SK-N-SH (cell line): ENCODE results near the gene MAOB. TPM values are rescaled to one million over a fixed set of nuclear protein-coding genes. Genes with fewer than 3 reads are reported as not detected.

Source experiments
- CTCF ChIA-PET: fragments of 300-600, 350-600 bp; formaldehyde crosslinking; extraction: SDS; loops from one replicate; lab custom pipeline; 2021; lab: Yijun Ruan, JAX
- POLR2A ChIA-PET: fragments of 350-600 bp; sonication (Branson Sonifier 250); formaldehyde crosslinking; extraction: SDS; loops from one replicate; lab custom pipeline; 2020; ENCODE audit warnings: antibody characterized with exemption, inconsistent platforms; lab: Yijun Ruan, JAX
- DNase-seq: peaks from one replicate; pipeline ENCODE4 v3.0.0; 2012
- H2AFZ ChIP-seq: fragments of 200-600 bp; sonication (generic); 2 replicates; pipeline ENCODE4 v1.8.1; 2016; ENCODE audit warnings: antibody characterized with exemption, mild to moderate bottlenecking, low read depth
- H3F3A ChIP-seq: fragments of 200-600 bp; sonication (generic); replicated peaks from 2 replicates; pipeline ENCODE3; 2016; ENCODE audit warnings: antibody characterized with exemption, mild to moderate bottlenecking; ENCODE audit not compliant: insufficient read depth
- H3K27ac ChIP-seq, 2 experiments: fragments of 200-500 bp in 1 of 2; fragments of 200-600 bp in 1 of 2; sonication (Bioruptor generic) in 1 of 2; sonication (generic), shearing (Covaris generic) in 1 of 2; 2 replicates each; pipeline versions ENCODE4 v1.5.1 to v1.6.1; 2014 to 2016; ENCODE audit warnings: low read depth in 2 of 2, inconsistent platforms in 1 of 2, low read length in 1 of 2, mild to moderate bottlenecking in 1 of 2, mixed read lengths in 1 of 2
- H3K27me3 ChIP-seq: fragments of 200-600 bp; sonication (generic), shearing (Covaris generic); 2 replicates; pipeline ENCODE4 v1.6.1; 2016; ENCODE audit warnings: mixed run types; ENCODE audit not compliant: insufficient read depth
- H3K36me3 ChIP-seq, 2 experiments: fragments of 200-500 bp in 1 of 2; fragments of 200-600 bp in 1 of 2; sonication (Bioruptor generic) in 1 of 2; sonication (generic) in 1 of 2; replicated peaks in 1 of 2; 2 replicates each; pipeline versions ENCODE3 to v1.5.1; 2014 to 2016; ENCODE audit warnings: low read length in 1 of 2, mild to moderate bottlenecking in 1 of 2; ENCODE audit not compliant: insufficient read depth in 2 of 2, control insufficient read depth in 1 of 2
- H3K4me1 ChIP-seq, 2 experiments: fragments of 200-500 bp in 1 of 2; fragments of 200-600 bp in 1 of 2; sonication (Bioruptor generic) in 1 of 2; sonication (generic), shearing (Covaris generic) in 1 of 2; 2 replicates each; pipeline versions ENCODE4 v1.5.1 to v1.6.1; 2014 to 2016; ENCODE audit warnings: low read depth in 1 of 2, low read length in 1 of 2, mixed run types in 1 of 2; ENCODE audit not compliant: insufficient read depth in 2 of 2, control insufficient read depth in 1 of 2
- H3K4me2 ChIP-seq: fragments of 200-600 bp; sonication (generic), shearing (Covaris generic); 2 replicates; pipeline ENCODE4 v1.6.1; 2017; ENCODE audit warnings: mixed run types
- H3K4me3 ChIP-seq, 2 experiments: fragments of 200-500 bp in 1 of 2; fragments of 200-600 bp in 1 of 2; sonication (Bioruptor generic) in 1 of 2; sonication (generic), shearing (Covaris generic) in 1 of 2; 2 replicates each; pipeline versions ENCODE4 v1.5.1 to v1.8.1; 2014 to 2016; ENCODE audit warnings: low read depth in 2 of 2, inconsistent platforms in 1 of 2, low read length in 1 of 2, mild to moderate bottlenecking in 1 of 2, mixed read lengths in 1 of 2, moderate library complexity in 1 of 2
- H3K79me2 ChIP-seq: fragments of 200-600 bp; sonication (generic); 2 replicates; pipeline ENCODE4 v1.8.1; 2017; ENCODE audit warnings: mild to moderate bottlenecking; ENCODE audit not compliant: insufficient read depth
- H3K9ac ChIP-seq: fragments of 200-600 bp; sonication (generic); 2 replicates; pipeline ENCODE4 v1.6.1; 2017; ENCODE audit warnings: mixed run types
- H3K9me2 ChIP-seq: fragments of 200-600 bp; sonication (generic); 2 replicates; pipeline ENCODE4 v1.6.1; 2017; ENCODE audit warnings: mixed run types
- H3K9me3 ChIP-seq: fragments of 200-600 bp; sonication (generic); 2 replicates; pipeline ENCODE4 v1.6.1; 2017; ENCODE audit warnings: mixed run types, mild to moderate bottlenecking, moderate library complexity
- H4K20me1 ChIP-seq: fragments of 200-600 bp; sonication (generic); 2 replicates; pipeline ENCODE4 v1.6.1; 2017; ENCODE audit warnings: mild to moderate bottlenecking, mixed run types; ENCODE audit not compliant: insufficient read depth
- CHD2 ChIP-seq: fragments of 150-350 bp; IDR thresholded peaks from 2 replicates; pipeline ENCODE4 v1.6.1; 2018; ENCODE audit warnings: low read length; ENCODE audit not compliant: partially characterized antibody
- CTCF ChIP-seq: fragments of 200-600 bp; sonication (generic); IDR thresholded peaks from 2 replicates; pipeline ENCODE4 v1.6.1; 2017; ENCODE audit warnings: antibody characterized with exemption, mild to moderate bottlenecking, moderate library complexity
- FOSL2 ChIP-seq: IDR thresholded peaks from 2 replicates; pipeline ENCODE4 v1.4.0; 2012; ENCODE audit warnings: low read depth, mild to moderate bottlenecking, moderate library complexity, borderline replicate concordance
- FOXM1 ChIP-seq: IDR thresholded peaks from 2 replicates; pipeline ENCODE4 v1.4.0; 2012; ENCODE audit warnings: low read depth, mild to moderate bottlenecking
- GABPA ChIP-seq: IDR thresholded peaks from 2 replicates; pipeline ENCODE4 v1.4.0; 2012; ENCODE audit warnings: low read depth, mild to moderate bottlenecking
- GATA2 ChIP-seq: sonication (generic); formaldehyde crosslinking; IDR thresholded peaks from 2 replicates; pipeline ENCODE4 v1.5.0; 2020; ENCODE audit warnings: mild to moderate bottlenecking, missing genetic modification reagents
- IRF3 ChIP-seq: fragments of 150-350 bp; IDR thresholded peaks from 2 replicates; pipeline ENCODE4 v1.6.1; 2016; ENCODE audit warnings: mild to moderate bottlenecking, low read depth, low read length
- POLR2AphosphoS5 ChIP-seq: IDR thresholded peaks from 2 replicates; pipeline ENCODE4 v1.6.1; 2012; ENCODE audit warnings: low read depth, low read length
- RFX5 ChIP-seq: IDR thresholded peaks from 2 replicates; pipeline ENCODE4 v1.6.1; 2012; ENCODE audit warnings: mild to moderate bottlenecking, improper control_type of control experiment, low read length
- SMC3 ChIP-seq: IDR thresholded peaks from 2 replicates; pipeline ENCODE4 v1.6.1; 2012; ENCODE audit warnings: low read depth, low read length, improper control_type of control experiment
- TAF1 ChIP-seq: IDR thresholded peaks from 2 replicates; pipeline ENCODE4 v1.6.1; 2012; ENCODE audit warnings: low read depth, mild to moderate bottlenecking, low read length, moderate library complexity, borderline replicate concordance
- TEAD4 ChIP-seq: IDR thresholded peaks from 2 replicates; pipeline ENCODE4 v1.4.0; 2012; ENCODE audit warnings: mild to moderate bottlenecking, borderline replicate concordance; ENCODE audit not compliant: insufficient read depth
- USF1 ChIP-seq: IDR thresholded peaks from 2 replicates; pipeline ENCODE4 v1.4.0; 2012; ENCODE audit warnings: low read depth, borderline replicate concordance
- YY1 ChIP-seq: IDR thresholded peaks from 2 replicates; pipeline ENCODE4 v1.4.0; 2012; ENCODE audit warnings: low read depth, mild to moderate bottlenecking
- WGBS: methylation state at CpG from one replicate; pipeline ENCODE4 v1.1.6; 2017; ENCODE audit warnings: low lambda C conversion rate; 5-methylcytosine and 5-hydroxymethylcytosine counted together
- polyA plus RNA-seq, 3 experiments: library from polyadenylated mRNA; depleted of rRNA; stranded (reverse); fragments of >200 nt; gene quantifications; 2 replicates each; pipeline ENCODE4 v1.2.3, GENCODE V29; 2012

MAOB gene
- polyA plus RNA-seq, 1 of the 3 experiments (the other 2 are of a cell fraction) = 0.92 TPM

- CTCF ChIA-PET = no interaction called here
- Histone ChIP-seq H3F3A (no peaks in the 10 kb centered on the region), H2AFZ (no peak overlapping the region), H3K9me2 (no peaks in the 10 kb centered on the region)
- TF ChIP-seq TAF1 (no peak), CHD2 (no peak), YY1 (no peak), FOXM1 (no peak), GATA2 (CRISPR knock-in tag) (no peak), USF1 (no peak), GABPA (no peak)
- TF ChIP-seq, all 33 proteins: peak for 0
- WGBS = 54% methylated on average over 6 of the region's 6 CpGs
- Histone ChIP-seq H3K4me3 (no peak overlapping the region), H3K36me3 (no peaks in the 10 kb centered on the region), H3K4me1 (peaks cover 0 to 3% of the 10 kb centered on the region in 2 experiments; a peak in 1 of 4 replicates), H3K9me3 (no peaks in the 10 kb centered on the region), H4K20me1 (no peaks in the 10 kb centered on the region), H3K27me3 (no peaks in the 10 kb centered on the region), H3K27ac (no peak overlapping the region), H3K9ac (no peak overlapping the region), H3K4me2 (no peak overlapping the region), H3K79me2 (no peaks in the 10 kb centered on the region)
- POLR2A ChIA-PET = no interaction called here
- DNase-seq = no peak
Measured at GRCh38 chrX:43853225-43853828, 28.9 kb downstream of the MAOB start.

- 26% methylated on average over 2 of the region's 2 CpGs for WGBS
Measured at GRCh38 chrX:43850629-43851028, 31.6 kb downstream of the MAOB start.

GRCh38 chrX:43849173-43849572, 33.1 kb downstream of the MAOB start:
- no peak overlapping the region for H3K4me2 ChIP-seq
- H3K9me2 ChIP-seq = no peaks in the 10 kb centered on the region
- CTCF ChIA-PET = no interaction called here
- H3K27ac ChIP-seq = no peak overlapping the region
- H3K27me3 ChIP-seq = no peaks in the 10 kb centered on the region
- no peaks in the 10 kb centered on the region for H3K79me2 ChIP-seq
- POLR2A ChIA-PET = no interaction called here
- H3K4me1 ChIP-seq = peaks cover 0 to 3% of the 10 kb centered on the region in 2 experiments; a peak in 1 of 4 replicates
- H3K36me3 ChIP-seq = no peaks in the 10 kb centered on the region
- 35% methylated on average over 6 of the region's 6 CpGs for WGBS
- no peak for DNase-seq
- H3K9ac ChIP-seq = no peak overlapping the region
- H3K4me3 ChIP-seq = no peak overlapping the region
- no peaks in the 10 kb centered on the region for H4K20me1 ChIP-seq
- H3F3A ChIP-seq = no peaks in the 10 kb centered on the region
- no peak for TF ChIP-seq POLR2AphosphoS5
- TF ChIP-seq RFX5 = no peak
- no peak for TF ChIP-seq GABPA
- TF ChIP-seq USF1 = no peak
- no peak for TF ChIP-seq IRF3
- no peak for TF ChIP-seq TAF1
- no peak for TF ChIP-seq CTCF
- no peak for TF ChIP-seq TEAD4
- H3K9me3 ChIP-seq = no peaks in the 10 kb centered on the region
- no peak overlapping the region for H2AFZ ChIP-seq

More at GRCh38 chrX:43850629-43851028, 31.6 kb downstream of the MAOB start:
- H3K4me1 ChIP-seq = peaks cover 0 to 3% of the 10 kb centered on the region in 2 experiments; a peak in 1 of 4 replicates
- H3K36me3 ChIP-seq = no peaks in the 10 kb centered on the region
- POLR2A ChIA-PET = no interaction called here
- CTCF ChIA-PET = interaction anchor here (0.8 kb wide), 1 partner anchor 15 kb away, joined by 3 read pairs; no protein-coding TSS in a partner anchor
- no peaks in the 10 kb centered on the region for H4K20me1 ChIP-seq
- no peak overlapping the region for H3K9ac ChIP-seq
- TF ChIP-seq SMC3 = no peak
- no peak for TF ChIP-seq FOSL2
- peak; percentile 53 for TF ChIP-seq GATA2 (CRISPR knock-in tag)
- no peak overlapping the region for H3K4me2 ChIP-seq
- H3F3A ChIP-seq = no peaks in the 10 kb centered on the region
- no peaks in the 10 kb centered on the region for H3K79me2 ChIP-seq
- H3K9me3 ChIP-seq = no peaks in the 10 kb centered on the region
- peak; percentile 30 for DNase-seq
- H3K27me3 ChIP-seq = no peaks in the 10 kb centered on the region
- H3K27ac ChIP-seq = peak overlapping the region in 1 of 2 experiments; percentile 65; a peak in 1 of 4 replicates
- H2AFZ ChIP-seq = no peak overlapping the region
- H3K9me2 ChIP-seq = no peaks in the 10 kb centered on the region
- H3K4me3 ChIP-seq = no peak overlapping the region
